Liver (tissue), 9 donors: ENCODE data around the gene RING1. TPM values are rescaled to one million over a fixed set of nuclear protein-coding genes. Genes with fewer than 3 reads are reported as not detected.

Experiments used
- DNase-seq: peaks from one replicate; pipeline ENCODE4 v3.0.0-alpha.2; 2017; ENCODE audit warnings: low spot score
- H3K27ac ChIP-seq, 2 donors: one replicate each; pipeline ENCODE4 v1.7.0; 2013; ENCODE audit warnings: inconsistent platforms in 2 of 2, low read length in 2 of 2, control low read depth in 1 of 2, low read depth in 1 of 2, mild to moderate bottlenecking in 1 of 2
- H3K27me3 ChIP-seq, 4 donors: one replicate each; pipeline versions ENCODE4 v1.6.1 to v1.7.0; 2013; ENCODE audit warnings: low read length in 3 of 4, inconsistent platforms in 1 of 4, mild to moderate bottlenecking in 1 of 4, moderate library complexity in 1 of 4; ENCODE audit not compliant: control insufficient read depth in 4 of 4, insufficient read depth in 4 of 4
- H3K36me3 ChIP-seq, 4 donors: one replicate each; pipeline versions ENCODE4 v1.6.1 to v1.7.0; 2013; ENCODE audit warnings: low read length in 3 of 4, mild to moderate bottlenecking in 3 of 4, low read depth in 1 of 4, moderate library complexity in 1 of 4; ENCODE audit not compliant: control insufficient read depth in 4 of 4, insufficient read depth in 3 of 4
- H3K4me1 ChIP-seq, 4 donors: one replicate each; pipeline versions ENCODE4 v1.6.1 to v1.7.0; 2013; ENCODE audit warnings: low read length in 3 of 4, mild to moderate bottlenecking in 3 of 4, moderate library complexity in 1 of 4; ENCODE audit not compliant: control insufficient read depth in 4 of 4, insufficient read depth in 4 of 4
- H3K4me3 ChIP-seq, 3 donors: one replicate each; pipeline versions ENCODE4 v1.6.1 to v1.7.0; 2013; ENCODE audit warnings: low read length in 3 of 3, control low read depth in 1 of 3, low read depth in 1 of 3, mild to moderate bottlenecking in 1 of 3
- H3K9ac ChIP-seq, 2 donors: one replicate each; pipeline ENCODE4 v1.7.0; 2013; ENCODE audit warnings: low read length in 2 of 2, mild to moderate bottlenecking in 2 of 2, moderate library complexity in 2 of 2, control low read depth in 1 of 2, low read depth in 1 of 2
- H3K9me3 ChIP-seq, 4 donors: one replicate each; pipeline versions ENCODE4 v1.6.1 to v1.7.0; 2013; ENCODE audit warnings: low read length in 3 of 4; ENCODE audit not compliant: control insufficient read depth in 4 of 4
- CTCF ChIP-seq: fragments of 150-350 bp; IDR thresholded peaks from 2 replicates; pipeline ENCODE4 v1.5.1; 2017; ENCODE audit warnings: improper control_type of control experiment, low read depth, low read length; ENCODE audit not compliant: missing input control
- EGR1 ChIP-seq, 2 donors: IDR thresholded peaks; 2 replicates each; pipeline ENCODE4 v1.6.1; 2016 to 2018; ENCODE audit warnings: antibody characterized with exemption in 2 of 2, low read depth in 2 of 2
- FOXA1 ChIP-seq: IDR thresholded peaks from 2 replicates; pipeline ENCODE4 v1.6.1; 2016; ENCODE audit warnings: antibody characterized with exemption
- FOXA2 ChIP-seq: IDR thresholded peaks from 2 replicates; pipeline ENCODE4 v1.6.1; 2016; ENCODE audit warnings: antibody characterized with exemption
- GABPA ChIP-seq, 2 donors: IDR thresholded peaks in 1 of 2; conservative IDR thresholded peaks in 1 of 2; 2 replicates each; pipeline ENCODE4 v1.6.1; 2016; ENCODE audit warnings: antibody characterized with exemption in 2 of 2, mild to moderate bottlenecking in 1 of 2, moderate library complexity in 1 of 2
- HNF4A ChIP-seq, 2 donors: conservative IDR thresholded peaks; 2 replicates each; pipeline ENCODE4 v1.6.1; 2016; ENCODE audit warnings: antibody characterized with exemption in 2 of 2, mild to moderate bottlenecking in 2 of 2
- HNF4G ChIP-seq: IDR thresholded peaks from 2 replicates; pipeline ENCODE4 v1.6.1; 2016; ENCODE audit warnings: antibody characterized with exemption
- JUND ChIP-seq, 2 donors: IDR thresholded peaks; 2 replicates each; pipeline ENCODE4 v1.6.1; 2016; ENCODE audit warnings: antibody characterized with exemption in 2 of 2
- MAX ChIP-seq: IDR thresholded peaks from 2 replicates; pipeline ENCODE4 v1.6.1; 2016; ENCODE audit warnings: antibody characterized with exemption
- NR2F2 ChIP-seq: IDR thresholded peaks from 2 replicates; pipeline ENCODE4 v1.6.1; 2016; ENCODE audit warnings: antibody characterized with exemption
- RXRA ChIP-seq, 2 donors: IDR thresholded peaks; 2 replicates each; pipeline ENCODE4 v1.6.1; 2017 to 2018; ENCODE audit warnings: antibody characterized with exemption in 2 of 2, mild to moderate bottlenecking in 1 of 2
- SP1 ChIP-seq: IDR thresholded peaks from 2 replicates; pipeline ENCODE4 v1.6.1; 2018; ENCODE audit warnings: antibody characterized with exemption, mild to moderate bottlenecking
- TAF1 ChIP-seq: conservative IDR thresholded peaks from 2 replicates; pipeline ENCODE4 v1.6.1; 2016; ENCODE audit warnings: antibody characterized with exemption, mild to moderate bottlenecking
- YY1 ChIP-seq: IDR thresholded peaks from 2 replicates; pipeline ENCODE4 v1.6.1; 2016; ENCODE audit warnings: antibody characterized with exemption, mild to moderate bottlenecking
- ZBTB33 ChIP-seq: IDR thresholded peaks from 2 replicates; pipeline ENCODE4 v1.6.1; 2016; ENCODE audit warnings: antibody characterized with exemption
- WGBS: extraction: QIAGEN DNeasy Blood & Tissue Kit; methylation state at CpG from one replicate; pipeline ENCODE4 v1.1.7; 2013; 5-methylcytosine and 5-hydroxymethylcytosine counted together
- polyA plus RNA-seq, 2 donors: library from polyadenylated mRNA; stranded (reverse) in 1 of 2; unstranded in 1 of 2; fragments of 200-250 nt in 1 of 2; fragments of >200 nt in 1 of 2; fragmentation: Nextera tagmentation in 1 of 2; extraction: Ambion mirVana in 1 of 2; gene quantifications; one replicate each; pipeline versions ENCODE4 v1.2.1 to v1.2.3, GENCODE V29; 2013 to 2015
- total RNA-seq, 2 donors: library from RNA; depleted of rRNA; stranded (reverse); fragments of >200 nt; gene quantifications; one replicate each; pipeline ENCODE4 v1.2.3, GENCODE V29; 2014
- TF ChIP-seq, protein P1 (sequence below): IDR thresholded peaks from 2 replicates; pipeline ENCODE4 v1.6.1; 2016; ENCODE audit warnings: antibody characterized with exemption, mild to moderate bottlenecking
- TF ChIP-seq, protein P2 (sequence below): IDR thresholded peaks from 2 replicates; pipeline ENCODE4 v1.6.1; 2016; ENCODE audit warnings: antibody characterized with exemption
- donor health status: healthy.
- donor health status: healthy.
- donor health status: healthy.
- donor health status: healthy.
- donor health status: healthy.

RING1 gene
- total and polyA plus RNA-seq, 4 donors, result 4.4 to 19.7 (median 14.9) TPM

DNA sequence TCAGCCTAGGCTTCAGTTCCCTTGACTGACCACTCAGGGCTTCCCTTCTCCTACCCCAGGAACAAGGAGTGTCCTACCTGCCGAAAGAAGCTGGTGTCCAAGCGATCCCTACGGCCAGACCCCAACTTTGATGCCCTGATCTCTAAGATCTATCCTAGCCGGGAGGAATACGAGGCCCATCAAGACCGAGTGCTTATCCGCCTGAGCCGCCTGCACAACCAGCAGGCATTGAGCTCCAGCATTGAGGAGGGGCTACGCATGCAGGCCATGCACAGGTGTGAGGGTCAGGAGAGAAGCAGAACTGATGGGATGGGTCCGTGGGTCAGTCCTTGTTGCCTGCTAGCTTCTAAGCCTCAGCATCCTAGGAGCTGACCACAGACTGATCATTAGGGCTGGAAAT, 1.6 kb downstream of the RING1 start:
- Histone ChIP-seq H3K9ac (no peak overlapping the region), H3K36me3 (peaks cover 0 to 17% (median 7%) of the 10 kb centered on the region in 4 donors), H3K27me3 (no peaks in the 10 kb centered on the region), H3K4me1 (peaks cover 3 to 38% (median 23%) of the 10 kb centered on the region in 4 donors), H3K27ac (no peak overlapping the region), H3K4me3 (no peak overlapping the region), H3K9me3 (no peaks in the 10 kb centered on the region)
- TF ChIP-seq YY1 (no peak), ZBTB33 (no peak), RXRA (IDR thresholded peaks at IDR 0.05) (no peak), HNF4G (no peak), FOXA1 (no peak), NR2F2 (no peak), JUND (IDR thresholded peaks at IDR 0.05) (no peak), SP1 (no peak), GABPA (IDR thresholded peaks at IDR 0.05 in 1 of 2, conservative IDR thresholded peaks at IDR 0.05 in 1 of 2) (no peak)
- TF ChIP-seq, protein P1, sequence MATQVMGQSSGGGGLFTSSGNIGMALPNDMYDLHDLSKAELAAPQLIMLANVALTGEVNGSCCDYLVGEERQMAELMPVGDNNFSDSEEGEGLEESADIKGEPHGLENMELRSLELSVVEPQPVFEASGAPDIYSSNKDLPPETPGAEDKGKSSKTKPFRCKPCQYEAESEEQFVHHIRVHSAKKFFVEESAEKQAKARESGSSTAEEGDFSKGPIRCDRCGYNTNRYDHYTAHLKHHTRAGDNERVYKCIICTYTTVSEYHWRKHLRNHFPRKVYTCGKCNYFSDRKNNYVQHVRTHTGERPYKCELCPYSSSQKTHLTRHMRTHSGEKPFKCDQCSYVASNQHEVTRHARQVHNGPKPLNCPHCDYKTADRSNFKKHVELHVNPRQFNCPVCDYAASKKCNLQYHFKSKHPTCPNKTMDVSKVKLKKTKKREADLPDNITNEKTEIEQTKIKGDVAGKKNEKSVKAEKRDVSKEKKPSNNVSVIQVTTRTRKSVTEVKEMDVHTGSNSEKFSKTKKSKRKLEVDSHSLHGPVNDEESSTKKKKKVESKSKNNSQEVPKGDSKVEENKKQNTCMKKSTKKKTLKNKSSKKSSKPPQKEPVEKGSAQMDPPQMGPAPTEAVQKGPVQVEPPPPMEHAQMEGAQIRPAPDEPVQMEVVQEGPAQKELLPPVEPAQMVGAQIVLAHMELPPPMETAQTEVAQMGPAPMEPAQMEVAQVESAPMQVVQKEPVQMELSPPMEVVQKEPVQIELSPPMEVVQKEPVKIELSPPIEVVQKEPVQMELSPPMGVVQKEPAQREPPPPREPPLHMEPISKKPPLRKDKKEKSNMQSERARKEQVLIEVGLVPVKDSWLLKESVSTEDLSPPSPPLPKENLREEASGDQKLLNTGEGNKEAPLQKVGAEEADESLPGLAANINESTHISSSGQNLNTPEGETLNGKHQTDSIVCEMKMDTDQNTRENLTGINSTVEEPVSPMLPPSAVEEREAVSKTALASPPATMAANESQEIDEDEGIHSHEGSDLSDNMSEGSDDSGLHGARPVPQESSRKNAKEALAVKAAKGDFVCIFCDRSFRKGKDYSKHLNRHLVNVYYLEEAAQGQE, result no peak
- TF ChIP-seq, protein P2, sequence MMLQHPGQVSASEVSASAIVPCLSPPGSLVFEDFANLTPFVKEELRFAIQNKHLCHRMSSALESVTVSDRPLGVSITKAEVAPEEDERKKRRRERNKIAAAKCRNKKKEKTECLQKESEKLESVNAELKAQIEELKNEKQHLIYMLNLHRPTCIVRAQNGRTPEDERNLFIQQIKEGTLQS, result no peak
- DNase-seq, result no peak
- WGBS, result 96% methylated on average over 10 of the region's 10 CpGs

DNA sequence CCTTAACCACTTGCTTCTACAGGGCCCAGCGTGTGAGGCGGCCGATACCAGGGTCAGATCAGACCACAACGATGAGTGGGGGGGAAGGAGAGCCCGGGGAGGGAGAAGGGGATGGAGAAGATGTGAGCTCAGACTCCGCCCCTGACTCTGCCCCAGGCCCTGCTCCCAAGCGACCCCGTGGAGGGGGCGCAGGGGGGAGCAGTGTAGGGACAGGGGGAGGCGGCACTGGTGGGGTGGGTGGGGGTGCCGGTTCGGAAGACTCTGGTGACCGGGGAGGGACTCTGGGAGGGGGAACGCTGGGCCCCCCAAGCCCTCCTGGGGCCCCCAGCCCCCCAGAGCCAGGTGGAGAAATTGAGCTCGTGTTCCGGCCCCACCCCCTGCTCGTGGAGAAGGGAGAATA, 2.8 kb downstream of the RING1 start:
- 90% methylated on average over 17 of the region's 17 CpGs for WGBS
- Histone ChIP-seq H3K9ac (no peak overlapping the region), H3K4me3 (no peak overlapping the region), H3K27ac (no peak overlapping the region), H3K27me3 (no peaks in the 10 kb centered on the region), H3K36me3 (peaks cover 0 to 17% (median 7%) of the 10 kb centered on the region in 4 donors), H3K4me1 (peaks cover 3 to 27% (median 16%) of the 10 kb centered on the region in 4 donors), H3K9me3 (no peaks in the 10 kb centered on the region)
- no peak for DNase-seq
- TF ChIP-seq FOXA2 (no peak), TAF1 (no peak), JUND (IDR thresholded peaks at IDR 0.05) (no peak), MAX (no peak), GABPA (IDR thresholded peaks at IDR 0.05 in 1 of 2, conservative IDR thresholded peaks at IDR 0.05 in 1 of 2) (no peak), SP1 (no peak), EGR1 (IDR thresholded peaks at IDR 0.05; ENCODE audit: low read depth in 2 of 2) (no peak), YY1 (no peak), CTCF (no peak), FOXA1 (no peak), NR2F2 (no peak), HNF4A (conservative IDR thresholded peaks at IDR 0.05) (no peak), HNF4G (no peak), ZBTB33 (no peak)
- TF ChIP-seq, protein P1, result no peak
- TF ChIP-seq, protein P2, result no peak
